HepG2 (cell line): Measurements from ENCODE around the gene TTLL12. TPM values are rescaled to one million over a fixed set of nuclear protein-coding genes. Genes with fewer than 3 reads are reported as not detected.

Experiments used
- ATAC-seq: fragments of 200-7000 bp; cut with Tn5 transposase; 3 replicates; pipeline ENCODE4 v1.9.1; 2020; ENCODE audit warnings: mild to moderate bottlenecking, moderate library complexity
- BruUV-seq: library from RNA; stranded (reverse); fragments of 400-500 nt; replicated peaks from 2 replicates; lab custom pipeline; 2021; lab: Mats Ljungman, UMichigan
- CTCF ChIA-PET: fragments of 300-600 bp; formaldehyde crosslinking; extraction: SDS; loops from one replicate; lab custom pipeline; 2021; ENCODE audit warnings: low total read pairs, inconsistent platforms, low intra/inter-chr PET ratio; lab: Yijun Ruan, JAX
- POLR2A ChIA-PET: fragments of 350-600 bp; sonication (Branson Sonifier 250); formaldehyde crosslinking; loops from one replicate; lab custom pipeline; 2020; ENCODE audit warnings: antibody characterized with exemption, inconsistent platforms; lab: Yijun Ruan, JAX
- DNase-seq: peaks from one replicate; pipeline ENCODE4 v3.0.0-alpha.2; 2015; ENCODE audit warnings: low spot score
- FAIRE-seq: peaks from 3 replicates; lab custom pipeline; 2011; peaks lifted over from hg19 to GRCh38; lab: Jason Lieb, UNC
- H2AFZ ChIP-seq: one replicate; pipeline ENCODE4 v1.6.1; 2011; ENCODE audit warnings: low read length, inconsistent platforms
- H3K27ac ChIP-seq: fragments of 300-600 bp; 3 replicates; pipeline ENCODE4 v1.8.0; 2011; ENCODE audit warnings: mixed run types, mild to moderate bottlenecking, mixed read lengths, low read length, inconsistent platforms; ENCODE audit not compliant: insufficient read depth; ENCODE audit errors: extremely low read length
- H3K27me3 ChIP-seq, 2 experiments: fragments of 200-600 bp in 1 of 2; 2 replicates in 1 of 2; 3 replicates in 1 of 2; pipeline versions ENCODE4 v1.6.0 to v1.8.0; 2011; ENCODE audit warnings: low read length in 2 of 2, mild to moderate bottlenecking in 2 of 2, moderate library complexity in 2 of 2, inconsistent platforms in 1 of 2; ENCODE audit not compliant: insufficient read depth in 2 of 2, control insufficient read depth in 1 of 2
- H3K36me3 ChIP-seq, 2 experiments: fragments of 200-600 bp in 1 of 2; replicated peaks in 1 of 2; 2 replicates in 1 of 2; 3 replicates in 1 of 2; pipeline versions ENCODE4 v1.5.1 to v1.8.0; 2011; ENCODE audit warnings: low read length in 2 of 2, inconsistent platforms in 1 of 2; ENCODE audit not compliant: insufficient read depth in 2 of 2, control insufficient read depth in 1 of 2
- H3K4me1 ChIP-seq: 2 replicates; pipeline ENCODE4 v1.5.1; 2012; ENCODE audit warnings: low read length, inconsistent platforms; ENCODE audit not compliant: insufficient read depth
- H3K4me2 ChIP-seq: 2 replicates; pipeline ENCODE4 v1.6.0; 2011; ENCODE audit warnings: low read depth, low read length, inconsistent platforms
- H3K4me3 ChIP-seq, 3 experiments: fragments of 200-600 bp in 1 of 3; sonication (generic), shearing (Covaris generic) in 1 of 3; replicated peaks in 1 of 3; 2 replicates each; pipeline ENCODE4 v1.5.1; 2011 to 2016; ENCODE audit warnings: low read length in 3 of 3, inconsistent platforms in 2 of 3, low read depth in 2 of 3, mild to moderate bottlenecking in 2 of 3, control low read depth in 1 of 3, mixed read lengths in 1 of 3; ENCODE audit not compliant: insufficient read depth in 1 of 3
- H3K79me2 ChIP-seq: one replicate; pipeline ENCODE4 v1.6.1; 2011; ENCODE audit warnings: low read length, inconsistent platforms; ENCODE audit not compliant: insufficient read depth
- H3K9ac ChIP-seq: 2 replicates; pipeline ENCODE4 v1.6.0; 2011; ENCODE audit warnings: mild to moderate bottlenecking, low read depth, low read length, inconsistent platforms; ENCODE audit not compliant: insufficient read depth
- H3K9me3 ChIP-seq: 2 replicates; pipeline ENCODE4 v1.5.1; 2012; ENCODE audit warnings: mild to moderate bottlenecking, low read length
- H4K20me1 ChIP-seq: 2 replicates; pipeline ENCODE4 v1.6.0; 2011; ENCODE audit warnings: inconsistent platforms, mild to moderate bottlenecking, low read length, moderate library complexity; ENCODE audit not compliant: insufficient read depth
- HNF4G ChIP-seq, 2 experiments: sonication (generic) in 1 of 2; formaldehyde crosslinking in 1 of 2; IDR thresholded peaks; 2 replicates each; pipeline versions ENCODE4 v1.4.0 to v1.6.1; 2011 to 2020; ENCODE audit warnings: borderline replicate concordance in 2 of 2, low read depth in 2 of 2, mild to moderate bottlenecking in 2 of 2, low read length in 1 of 2, missing genetic modification reagents in 1 of 2, moderate library complexity in 1 of 2
- MEIS2 ChIP-seq: sonication (generic); formaldehyde crosslinking; IDR thresholded peaks from 2 replicates; pipeline ENCODE4 v1.9.0; 2021; ENCODE audit warnings: mild to moderate bottlenecking, missing genetic modification reagents
- PAX8 ChIP-seq: sonication (generic); formaldehyde crosslinking; IDR thresholded peaks from 2 replicates; pipeline ENCODE4 v1.8.0; 2022; ENCODE audit warnings: mild to moderate bottlenecking, missing genetic modification reagents, borderline replicate concordance
- RNF219 ChIP-seq: sonication (generic); formaldehyde crosslinking; IDR thresholded peaks from 2 replicates; pipeline ENCODE4 v1.5.0; 2020; ENCODE audit warnings: mild to moderate bottlenecking, missing genetic modification reagents
- SALL1 ChIP-seq: sonication (generic); formaldehyde crosslinking; IDR thresholded peaks from 2 replicates; pipeline ENCODE4 v1.8.0; 2022; ENCODE audit warnings: mild to moderate bottlenecking, missing genetic modification reagents
- ZNF180 ChIP-seq: sonication (generic); formaldehyde crosslinking; IDR thresholded peaks from 2 replicates; pipeline ENCODE4 v1.4.0; 2020; ENCODE audit warnings: low read depth, missing genetic modification reagents, borderline replicate concordance
- ZNF343 ChIP-seq: sonication (generic); formaldehyde crosslinking; IDR thresholded peaks from 2 replicates; pipeline ENCODE4 v1.4.0; 2020; ENCODE audit warnings: mild to moderate bottlenecking, missing genetic modification reagents
- ZNF430 ChIP-seq: sonication (generic); formaldehyde crosslinking; IDR thresholded peaks from 2 replicates; pipeline ENCODE4 v1.9.0; 2021; ENCODE audit warnings: mild to moderate bottlenecking, missing genetic modification reagents
- ZNF446 ChIP-seq: sonication (generic); formaldehyde crosslinking; IDR thresholded peaks from 2 replicates; pipeline ENCODE4 v1.5.0; 2020; ENCODE audit warnings: mild to moderate bottlenecking, missing genetic modification reagents
- ZNF484 ChIP-seq: sonication (generic); formaldehyde crosslinking; IDR thresholded peaks from 2 replicates; pipeline ENCODE4 v1.5.1; 2020; ENCODE audit warnings: mild to moderate bottlenecking, low read depth, missing genetic modification reagents, borderline replicate concordance
- ZNF597 ChIP-seq: sonication (generic); formaldehyde crosslinking; IDR thresholded peaks from 2 replicates; pipeline ENCODE4 v1.5.0; 2020; ENCODE audit warnings: missing genetic modification reagents
- ZNF773 ChIP-seq: sonication (generic); formaldehyde crosslinking; IDR thresholded peaks from 2 replicates; pipeline ENCODE4 v1.4.0; 2020; ENCODE audit warnings: missing genetic modification reagents, borderline replicate concordance
- WGBS: methylation state at CpG from one replicate; pipeline ENCODE4 v1.1.6; 2017; ENCODE audit warnings: low lambda C conversion rate; 5-methylcytosine and 5-hydroxymethylcytosine counted together
- in situ Hi-C: cut with HindIII; loops from 2 replicates; pipeline ENCODE4 v1.10.0; 2017; ENCODE audit warnings: low pct_unique_long_range_greater_than_20kb; ENCODE audit not compliant: extremely low pct_ligation_motif_present
- intact Hi-C: fragments of 100-400 bp; cut with micrococcal nuclease; formaldehyde crosslinking; loops from one replicate; pipeline ENCODE4 v1.10.0; 2022; ENCODE audit not compliant: unreplicated experiment
- polyA plus RNA-seq, 8 experiments: library from polyadenylated mRNA; depleted of rRNA in 3 of 8; stranded (reverse) in 7 of 8; unstranded in 1 of 8; fragments of >200 nt; fragmentation: Illumina TruSeq in 4 of 8; extraction: Trizol in 4 of 8; gene quantifications; 2 replicates each; pipeline versions ENCODE4 v1.2.1 to v1.2.3, GENCODE V29; 2011 to 2016; ENCODE audit warnings: low read depth in 4 of 8, missing spikeins in 1 of 8, mixed read lengths in 1 of 8; ENCODE audit not compliant: insufficient read depth in 1 of 8
- total RNA-seq, 5 experiments: library from RNA; depleted of rRNA; stranded (reverse); fragments of >200 nt; fragmentation: Illumina TruSeq; extraction: Trizol; gene quantifications; 2 replicates each; pipeline ENCODE4 v1.2.3, GENCODE V29; 2016; ENCODE audit warnings: low read depth in 1 of 5
- TF ChIP-seq, protein P1 (sequence below): sonication (generic); formaldehyde crosslinking; IDR thresholded peaks from 2 replicates; pipeline ENCODE4 v1.4.0; 2020; ENCODE audit warnings: missing genetic modification reagents
- TF ChIP-seq, protein P2 (sequence below): sonication (generic); formaldehyde crosslinking; IDR thresholded peaks from 2 replicates; pipeline ENCODE4 v1.5.1; 2020; ENCODE audit warnings: missing genetic modification reagents, mild to moderate bottlenecking, borderline replicate concordance
- TF ChIP-seq, protein P3 (sequence below): sonication (generic); formaldehyde crosslinking; IDR thresholded peaks from 2 replicates; pipeline ENCODE4 v1.8.0; 2022; ENCODE audit warnings: mild to moderate bottlenecking, missing genetic modification reagents, moderate library complexity

Gene TTLL12
- total and polyA plus RNA-seq, 2 of the 13 experiments (the other 11 are each of a cell fraction or from before 2014, with no cell fraction given), result 11.9 to 38.1 TPM

- no peaks in the 10 kb centered on the region for H3K9me3 ChIP-seq
- CTCF ChIA-PET, result no interaction called here
- no peak overlapping the region for H3K27ac ChIP-seq
- no peaks in the 10 kb centered on the region for H3K79me2 ChIP-seq
- no peaks in the 10 kb centered on the region for H4K20me1 ChIP-seq
- FAIRE-seq, result no peak
- 55% methylated on average over 10 of the region's 15 CpGs for WGBS
- no TSS peak for BruUV-seq
- H3K36me3 ChIP-seq, result no peaks in the 10 kb centered on the region
- peaks cover 21% of the 10 kb centered on the region for H3K4me1 ChIP-seq
- peak overlapping the region; percentile 77 for H3K4me2 ChIP-seq
- peak overlapping the region; percentile 54 to 65 (median 59) for H3K4me3 ChIP-seq
- no peak for DNase-seq
- intact Hi-C loops, result no loop called here
- H2AFZ ChIP-seq, result peak overlapping the region; percentile 37
- peaks cover 6 to 36% of the 10 kb centered on the region in 2 experiments; a peak in 3 of 5 replicates for H3K27me3 ChIP-seq
- no peak overlapping the region for H3K9ac ChIP-seq
- no peak for ATAC-seq
- POLR2A ChIA-PET, result no interaction called here
- in situ Hi-C loops, result no loop called here
- TF ChIP-seq, protein P1, sequence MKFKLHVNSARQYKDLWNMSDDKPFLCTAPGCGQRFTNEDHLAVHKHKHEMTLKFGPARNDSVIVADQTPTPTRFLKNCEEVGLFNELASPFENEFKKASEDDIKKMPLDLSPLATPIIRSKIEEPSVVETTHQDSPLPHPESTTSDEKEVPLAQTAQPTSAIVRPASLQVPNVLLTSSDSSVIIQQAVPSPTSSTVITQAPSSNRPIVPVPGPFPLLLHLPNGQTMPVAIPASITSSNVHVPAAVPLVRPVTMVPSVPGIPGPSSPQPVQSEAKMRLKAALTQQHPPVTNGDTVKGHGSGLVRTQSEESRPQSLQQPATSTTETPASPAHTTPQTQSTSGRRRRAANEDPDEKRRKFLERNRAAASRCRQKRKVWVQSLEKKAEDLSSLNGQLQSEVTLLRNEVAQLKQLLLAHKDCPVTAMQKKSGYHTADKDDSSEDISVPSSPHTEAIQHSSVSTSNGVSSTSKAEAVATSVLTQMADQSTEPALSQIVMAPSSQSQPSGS (CRISPR knock-in tag), result no peak
- TF ChIP-seq PAX8 (CRISPR knock-in tag) (no peak), HNF4G (IDR thresholded peaks at IDR 0.05; ENCODE audit: borderline replicate concordance, low read depth, low read length) (no peak), HNF4G (CRISPR knock-in tag; IDR thresholded peaks at IDR 0.05; ENCODE audit: borderline replicate concordance, low read depth) (no peak), SALL1 (CRISPR knock-in tag) (no peak), MEIS2 (CRISPR knock-in tag) (no peak), ZNF484 (CRISPR knock-in tag) (no peak), ZNF446 (CRISPR knock-in tag) (no peak), ZNF430 (CRISPR knock-in tag) (no peak), ZNF343 (CRISPR knock-in tag) (no peak), ZNF597 (CRISPR knock-in tag) (no peak), ZNF180 (no peak), RNF219 (CRISPR knock-in tag) (no peak), ZNF773 (CRISPR knock-in tag) (no peak)
- TF ChIP-seq, protein P2, sequence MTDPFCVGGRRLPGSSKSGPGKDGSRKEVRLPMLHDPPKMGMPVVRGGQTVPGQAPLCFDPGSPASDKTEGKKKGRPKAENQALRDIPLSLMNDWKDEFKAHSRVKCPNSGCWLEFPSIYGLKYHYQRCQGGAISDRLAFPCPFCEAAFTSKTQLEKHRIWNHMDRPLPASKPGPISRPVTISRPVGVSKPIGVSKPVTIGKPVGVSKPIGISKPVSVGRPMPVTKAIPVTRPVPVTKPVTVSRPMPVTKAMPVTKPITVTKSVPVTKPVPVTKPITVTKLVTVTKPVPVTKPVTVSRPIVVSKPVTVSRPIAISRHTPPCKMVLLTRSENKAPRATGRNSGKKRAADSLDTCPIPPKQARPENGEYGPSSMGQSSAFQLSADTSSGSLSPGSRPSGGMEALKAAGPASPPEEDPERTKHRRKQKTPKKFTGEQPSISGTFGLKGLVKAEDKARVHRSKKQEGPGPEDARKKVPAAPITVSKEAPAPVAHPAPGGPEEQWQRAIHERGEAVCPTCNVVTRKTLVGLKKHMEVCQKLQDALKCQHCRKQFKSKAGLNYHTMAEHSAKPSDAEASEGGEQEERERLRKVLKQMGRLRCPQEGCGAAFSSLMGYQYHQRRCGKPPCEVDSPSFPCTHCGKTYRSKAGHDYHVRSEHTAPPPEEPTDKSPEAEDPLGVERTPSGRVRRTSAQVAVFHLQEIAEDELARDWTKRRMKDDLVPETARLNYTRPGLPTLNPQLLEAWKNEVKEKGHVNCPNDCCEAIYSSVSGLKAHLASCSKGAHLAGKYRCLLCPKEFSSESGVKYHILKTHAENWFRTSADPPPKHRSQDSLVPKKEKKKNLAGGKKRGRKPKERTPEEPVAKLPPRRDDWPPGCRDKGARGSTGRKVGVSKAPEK, result no peak
- TF ChIP-seq, protein P3, sequence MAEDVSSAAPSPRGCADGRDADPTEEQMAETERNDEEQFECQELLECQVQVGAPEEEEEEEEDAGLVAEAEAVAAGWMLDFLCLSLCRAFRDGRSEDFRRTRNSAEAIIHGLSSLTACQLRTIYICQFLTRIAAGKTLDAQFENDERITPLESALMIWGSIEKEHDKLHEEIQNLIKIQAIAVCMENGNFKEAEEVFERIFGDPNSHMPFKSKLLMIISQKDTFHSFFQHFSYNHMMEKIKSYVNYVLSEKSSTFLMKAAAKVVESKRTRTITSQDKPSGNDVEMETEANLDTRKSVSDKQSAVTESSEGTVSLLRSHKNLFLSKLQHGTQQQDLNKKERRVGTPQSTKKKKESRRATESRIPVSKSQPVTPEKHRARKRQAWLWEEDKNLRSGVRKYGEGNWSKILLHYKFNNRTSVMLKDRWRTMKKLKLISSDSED (CRISPR knock-in tag), result no peak
Observed at GRCh38 chr22:43150731-43151206, 36.2 kb downstream of the TTLL12 start.
